Chondrocyte (in vitro differentiated cells): ENCODE results near the gene SNTG2. TPM values are rescaled to one million over a fixed set of nuclear protein-coding genes. Genes with fewer than 3 reads are reported as not detected.

ENCODE experiments used
- DNase-seq: peaks from one replicate; pipeline ENCODE4 v3.0.0; 2021; ENCODE audit warnings: mixed read lengths, low spot score
- H3K27ac Mint-ChIP-seq: one replicate; pipeline ENCODE4 v1.8.0; 2021; ENCODE audit warnings: mild to moderate bottlenecking, moderate library complexity, mixed read lengths; ENCODE audit not compliant: unreplicated experiment
- H3K27me3 Mint-ChIP-seq: 2 replicates; pipeline ENCODE4 v1.8.0; 2021; ENCODE audit warnings: low read depth, mixed read lengths
- H3K36me3 Mint-ChIP-seq: 2 replicates; pipeline ENCODE4 v1.8.0; 2021; ENCODE audit warnings: low read depth, mixed read lengths
- H3K4me1 Mint-ChIP-seq: 2 replicates; pipeline ENCODE4 v1.8.0; 2021; ENCODE audit warnings: low read depth, mild to moderate bottlenecking, mixed read lengths
- H3K4me3 Mint-ChIP-seq: one replicate; pipeline ENCODE4 v1.8.0; 2021; ENCODE audit warnings: mild to moderate bottlenecking, moderate library complexity, mixed read lengths; ENCODE audit not compliant: unreplicated experiment
- H3K9me3 Mint-ChIP-seq: 2 replicates; pipeline ENCODE4 v1.8.0; 2021; ENCODE audit warnings: low read depth, mixed read lengths
- CTCF ChIP-seq: fragments of 200-600 bp; sonication (generic); IDR thresholded peaks from 2 replicates; pipeline ENCODE4 v1.5.0; 2021; ENCODE audit warnings: antibody characterized with exemption, mild to moderate bottlenecking, moderate library complexity
- total RNA-seq: library from RNA; stranded (reverse); gene quantifications from 3 replicates; pipeline ENCODE4 v1.2.1, GENCODE V29; 2021

Gene SNTG2
- total RNA-seq, 1 donor from 2014 or later: not detected

GRCh38 chr2:1162768-1163584 is 212.3 kb downstream of the SNTG2 start:
- no peaks in the 10 kb centered on the region for H3K27me3 Mint-ChIP-seq
- H3K36me3 Mint-ChIP-seq: peaks cover 2% of the 10 kb centered on the region
- H3K4me3 Mint-ChIP-seq: no peak overlapping the region
- no peak for DNase-seq
- no peak for TF ChIP-seq CTCF
- H3K4me1 Mint-ChIP-seq: peaks cover 5% of the 10 kb centered on the region
- peak overlapping the region; percentile 64 for H3K27ac Mint-ChIP-seq
- peaks cover 4% of the 10 kb centered on the region for H3K9me3 Mint-ChIP-seq

DNA sequence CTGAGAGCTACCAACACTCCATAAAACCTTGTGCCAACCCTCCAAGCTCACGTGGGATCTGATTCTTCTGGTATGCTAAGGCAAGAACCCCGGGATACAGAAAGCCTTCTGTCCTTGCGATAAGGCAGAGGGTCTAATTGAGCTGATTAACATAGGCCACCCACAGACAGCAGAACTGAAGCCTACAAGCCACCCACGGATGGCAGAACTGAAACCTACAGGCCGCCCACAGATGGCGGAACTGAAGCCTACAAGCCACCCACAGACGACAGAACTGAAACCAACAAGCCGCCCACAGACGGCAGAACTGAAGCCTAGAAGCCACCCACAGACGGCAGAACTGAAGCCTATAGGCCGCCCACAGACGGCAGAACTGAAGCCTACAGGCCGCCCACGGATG is 216.3 kb downstream of the SNTG2 start:
- Mint-ChIP-seq H3K9me3 (peaks cover 4% of the 10 kb centered on the region), H3K27me3 (no peaks in the 10 kb centered on the region), H3K36me3 (peaks cover 2% of the 10 kb centered on the region), H3K27ac (no peak overlapping the region), H3K4me3 (no peak overlapping the region), H3K4me1 (peaks cover 23% of the 10 kb centered on the region)
- TF ChIP-seq CTCF: no peak
- DNase-seq: no peak

- Mint-ChIP-seq H3K4me1 (peaks cover 18% of the 10 kb centered on the region), H3K27me3 (no peaks in the 10 kb centered on the region), H3K4me3 (no peak overlapping the region), H3K36me3 (no peaks in the 10 kb centered on the region), H3K9me3 (no peaks in the 10 kb centered on the region), H3K27ac (no peak overlapping the region)
- TF ChIP-seq CTCF: no peak
- DNase-seq: no peak
Observed at GRCh38 chr2:1168846-1169245, 218.2 kb downstream of the SNTG2 start.

- no peak for DNase-seq
- Mint-ChIP-seq H3K9me3 (no peaks in the 10 kb centered on the region), H3K27ac (no peak overlapping the region), H3K4me1 (peaks cover 18% of the 10 kb centered on the region), H3K27me3 (no peaks in the 10 kb centered on the region), H3K4me3 (no peak overlapping the region), H3K36me3 (no peaks in the 10 kb centered on the region)
- TF ChIP-seq CTCF: no peak
Observed at GRCh38 chr2:1169291-1169949, 218.8 kb downstream of the SNTG2 start.

- H3K4me3 Mint-ChIP-seq: peak overlapping the region; percentile 7
- no peaks in the 10 kb centered on the region for H3K9me3 Mint-ChIP-seq
- H3K4me1 Mint-ChIP-seq: peaks cover 18% of the 10 kb centered on the region
- TF ChIP-seq CTCF: no peak
- DNase-seq: no peak
- no peaks in the 10 kb centered on the region for H3K27me3 Mint-ChIP-seq
- H3K36me3 Mint-ChIP-seq: no peaks in the 10 kb centered on the region
- H3K27ac Mint-ChIP-seq: peak overlapping the region; percentile 47
Observed at GRCh38 chr2:1170241-1170640, 219.6 kb downstream of the SNTG2 start.
